ENCODE results near the gene GNG7.

The GNG7 gene

DNA sequence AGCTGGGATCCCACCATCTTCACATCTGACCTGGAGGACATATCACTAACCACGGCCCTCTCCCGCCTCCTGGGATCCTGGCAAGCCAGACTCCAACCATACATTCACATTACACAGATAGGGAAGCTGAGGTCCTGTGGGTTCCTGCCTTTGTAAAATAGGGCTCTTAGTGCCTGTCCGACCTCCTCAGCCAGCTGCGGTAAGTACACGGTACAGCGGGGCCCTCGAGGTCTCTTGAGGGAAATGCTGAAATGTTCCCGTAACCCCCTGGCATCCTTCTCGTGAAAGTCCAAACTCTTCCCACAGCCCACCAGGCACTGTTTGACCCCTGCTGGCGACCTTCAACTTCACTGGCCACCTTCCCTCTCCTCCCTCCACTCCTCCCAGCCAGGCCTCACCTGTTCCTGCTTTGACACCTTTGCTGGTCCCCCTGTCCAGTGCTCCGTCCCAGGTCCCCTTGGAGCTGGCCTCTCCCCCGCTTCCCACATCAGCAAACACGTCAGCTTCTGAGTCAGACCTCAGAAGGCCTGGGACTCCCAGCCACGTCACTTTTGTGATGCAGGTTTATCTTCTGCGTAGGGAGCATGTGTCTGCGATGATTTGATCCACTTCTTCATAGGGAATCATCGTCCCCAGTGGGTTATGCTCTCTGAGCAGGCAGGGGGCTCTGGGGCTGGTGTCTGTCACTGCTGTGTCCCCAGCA lies 8.8 kb upstream of the GNG7 start:
- H3K4me3 ChIP-seq (ENCODE audit: low read depth, low read length), result no peak overlapping the region
- TF ChIP-seq, protein P1, sequence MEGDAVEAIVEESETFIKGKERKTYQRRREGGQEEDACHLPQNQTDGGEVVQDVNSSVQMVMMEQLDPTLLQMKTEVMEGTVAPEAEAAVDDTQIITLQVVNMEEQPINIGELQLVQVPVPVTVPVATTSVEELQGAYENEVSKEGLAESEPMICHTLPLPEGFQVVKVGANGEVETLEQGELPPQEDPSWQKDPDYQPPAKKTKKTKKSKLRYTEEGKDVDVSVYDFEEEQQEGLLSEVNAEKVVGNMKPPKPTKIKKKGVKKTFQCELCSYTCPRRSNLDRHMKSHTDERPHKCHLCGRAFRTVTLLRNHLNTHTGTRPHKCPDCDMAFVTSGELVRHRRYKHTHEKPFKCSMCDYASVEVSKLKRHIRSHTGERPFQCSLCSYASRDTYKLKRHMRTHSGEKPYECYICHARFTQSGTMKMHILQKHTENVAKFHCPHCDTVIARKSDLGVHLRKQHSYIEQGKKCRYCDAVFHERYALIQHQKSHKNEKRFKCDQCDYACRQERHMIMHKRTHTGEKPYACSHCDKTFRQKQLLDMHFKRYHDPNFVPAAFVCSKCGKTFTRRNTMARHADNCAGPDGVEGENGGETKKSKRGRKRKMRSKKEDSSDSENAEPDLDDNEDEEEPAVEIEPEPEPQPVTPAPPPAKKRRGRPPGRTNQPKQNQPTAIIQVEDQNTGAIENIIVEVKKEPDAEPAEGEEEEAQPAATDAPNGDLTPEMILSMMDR (IDR thresholded peaks at IDR 0.05; ENCODE audit: low read depth, low read length, missing control alignments), result no peak
- in situ Hi-C loops (cut with HindIII; ENCODE audit: low sequenced_read_pairs), result no loop called here
- no peak for DNase-seq (ENCODE audit: low read depth)

DNA sequence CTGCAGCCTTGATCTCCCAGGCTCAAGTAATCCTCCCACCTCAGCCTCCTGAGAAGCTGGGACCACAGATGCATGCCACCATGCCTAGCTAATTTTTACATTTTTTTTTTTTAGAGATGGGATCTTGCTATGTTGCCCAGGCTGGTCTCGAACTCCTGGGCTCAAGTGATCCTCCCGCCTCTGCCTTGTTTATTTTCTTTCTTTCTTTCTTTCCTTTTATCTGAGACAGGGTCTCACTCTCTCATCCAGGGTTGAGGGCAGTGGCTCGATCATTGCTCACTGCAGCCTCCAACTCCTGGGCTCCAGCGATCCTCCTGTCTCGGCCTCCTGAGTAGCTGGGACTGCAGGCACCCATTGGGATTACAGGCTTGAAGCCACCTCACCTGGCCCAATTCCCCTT lies 3.8 kb upstream of the GNG7 start:
- in situ Hi-C loops (cut with HindIII; ENCODE audit: low sequenced_read_pairs), result no loop called here
- no peak for DNase-seq (ENCODE audit: low read depth)
- H3K4me3 ChIP-seq (ENCODE audit: low read depth, low read length), result no peak overlapping the region
- TF ChIP-seq, protein P1 (IDR thresholded peaks at IDR 0.05; ENCODE audit: low read depth, low read length, missing control alignments), result no peak

DNA sequence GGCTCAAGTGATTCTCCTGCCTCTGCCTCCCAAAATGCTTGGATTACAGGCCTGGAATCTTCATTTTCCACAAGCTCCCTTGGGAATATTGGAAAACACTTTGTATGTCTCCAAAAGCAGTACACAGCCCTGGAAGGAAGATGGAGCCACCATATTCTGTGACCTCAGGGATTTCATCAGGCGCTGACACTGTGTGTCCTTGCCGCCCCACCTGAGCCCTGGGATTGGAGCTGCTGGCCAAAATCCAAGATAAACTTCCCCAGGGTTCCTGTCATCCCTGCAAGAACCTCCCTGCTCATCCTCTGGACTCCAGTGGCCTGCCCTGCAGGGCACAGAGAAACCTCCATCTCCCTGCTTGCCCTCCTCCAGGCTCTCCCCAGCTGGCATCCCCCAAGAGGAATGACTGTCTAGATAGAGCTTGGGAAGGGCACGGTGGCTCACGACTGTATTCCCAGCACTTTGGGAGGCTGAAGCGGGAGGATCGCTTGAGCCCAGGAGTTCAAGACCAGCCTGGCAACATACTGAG lies 1.3 kb upstream of the GNG7 start:
- in situ Hi-C loops (cut with HindIII; ENCODE audit: low sequenced_read_pairs), result no loop called here
- DNase-seq (ENCODE audit: low read depth), result no peak
- H3K4me3 ChIP-seq (ENCODE audit: low read depth, low read length), result no peak overlapping the region
- TF ChIP-seq, protein P1 (IDR thresholded peaks at IDR 0.05; ENCODE audit: low read depth, low read length, missing control alignments), result no peak

DNA sequence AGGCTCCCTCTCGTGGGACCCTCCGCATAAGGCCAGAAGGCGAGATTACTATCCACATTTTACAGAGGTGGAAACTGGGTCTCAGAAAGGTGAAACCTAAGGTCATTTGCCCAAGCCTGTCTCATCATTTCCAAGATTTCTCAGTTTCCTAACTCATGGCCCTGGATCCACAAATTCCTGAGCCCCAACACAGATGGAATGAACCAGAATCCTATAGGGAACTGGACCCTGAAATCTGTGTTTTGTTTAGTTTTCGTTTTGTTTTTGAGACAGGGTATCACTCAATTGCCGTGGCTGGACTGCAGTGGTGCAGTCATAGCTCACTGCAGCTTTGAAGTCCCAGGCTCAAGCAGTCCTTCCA lies 563 bp upstream of the GNG7 start:
- no peak for DNase-seq (ENCODE audit: low read depth)
- in situ Hi-C loops (cut with HindIII; ENCODE audit: low sequenced_read_pairs), result no loop called here
- TF ChIP-seq, protein P1 (IDR thresholded peaks at IDR 0.05; ENCODE audit: low read depth, low read length, missing control alignments), result no peak
- H3K4me3 ChIP-seq (ENCODE audit: low read depth, low read length), result peak overlapping the region; percentile 6

DNA sequence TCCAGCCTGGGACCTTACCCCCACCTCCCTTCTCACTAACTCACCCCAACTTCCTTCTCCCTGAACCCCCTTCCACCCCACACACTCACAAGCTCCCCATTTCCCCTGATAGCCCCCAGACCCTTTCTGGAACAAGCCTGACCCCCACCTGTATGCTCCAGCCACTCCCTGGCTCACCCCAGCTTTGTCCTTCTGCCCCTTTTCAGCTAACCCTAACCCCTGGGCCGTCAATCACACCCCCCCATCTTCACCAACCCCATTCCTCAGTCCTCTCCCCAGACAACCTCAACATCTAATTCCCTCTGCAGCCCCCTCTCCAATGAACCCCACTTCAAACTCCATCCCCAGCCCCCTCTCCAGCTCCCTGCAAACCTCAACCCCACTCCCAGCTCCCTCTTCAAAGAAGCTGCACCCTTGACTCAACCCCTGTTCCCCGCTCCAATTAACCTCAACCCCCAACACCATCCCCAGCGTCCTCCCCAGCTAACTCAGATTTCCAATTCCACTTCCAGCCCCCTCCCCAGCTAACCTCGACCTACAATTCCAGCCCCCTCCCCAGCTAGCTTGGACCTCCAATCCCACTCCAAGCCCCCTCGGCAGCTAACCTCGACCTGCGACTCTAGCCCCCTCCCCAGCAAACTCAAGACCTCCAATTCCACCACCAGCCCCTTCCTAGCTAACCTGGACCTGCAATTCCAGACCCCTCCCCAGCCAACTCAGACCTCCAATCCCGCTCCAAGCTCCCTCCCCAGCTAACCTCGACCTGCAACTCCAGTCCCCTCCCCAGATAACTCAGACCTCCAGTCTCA lies 929 bp downstream of the GNG7 start:
- TF ChIP-seq, protein P1 (IDR thresholded peaks at IDR 0.05; ENCODE audit: low read depth, low read length, missing control alignments), result no peak
- in situ Hi-C loops (cut with HindIII; ENCODE audit: low sequenced_read_pairs), result no loop called here
- DNase-seq (ENCODE audit: low read depth), result no peak
- no peak overlapping the region for H3K4me3 ChIP-seq (ENCODE audit: low read depth, low read length)

DNA sequence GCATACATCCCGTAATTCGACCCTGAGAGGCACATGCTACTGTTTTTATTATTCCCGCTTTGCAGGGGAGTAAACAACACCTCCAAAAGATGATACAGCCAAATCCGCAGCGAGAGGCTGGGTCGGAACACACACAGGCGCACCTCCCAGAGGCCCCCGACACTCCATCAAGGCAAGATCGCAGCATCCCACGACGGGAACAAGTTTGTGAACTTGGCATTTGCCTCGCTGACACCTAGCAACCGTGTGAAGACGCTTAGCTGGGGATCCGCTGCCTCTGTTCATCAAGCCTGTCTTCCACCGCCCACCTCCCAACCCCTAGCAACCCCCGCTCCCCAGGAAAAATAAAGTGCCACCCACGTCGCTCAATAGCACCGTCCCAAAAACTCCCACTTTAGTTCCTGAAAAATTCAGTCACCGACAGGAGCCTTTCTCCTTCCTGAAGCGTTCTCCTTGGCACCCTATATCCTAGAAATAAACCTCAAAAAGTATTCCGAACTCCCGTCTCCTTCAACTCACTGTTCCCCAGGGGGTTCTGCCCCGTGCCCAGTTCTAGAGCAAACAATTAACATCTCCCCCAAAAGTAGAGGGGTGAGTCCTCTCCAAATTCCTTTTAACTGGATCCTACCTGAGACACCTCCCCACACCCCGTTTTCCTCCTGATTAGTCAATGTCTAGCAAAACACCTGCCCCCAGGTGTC lies 1.7 kb downstream of the GNG7 start:
- H3K4me3 ChIP-seq (ENCODE audit: low read depth, low read length), result no peak overlapping the region
- TF ChIP-seq, protein P1 (IDR thresholded peaks at IDR 0.05; ENCODE audit: low read depth, low read length, missing control alignments), result no peak
- in situ Hi-C loops (cut with HindIII; ENCODE audit: low sequenced_read_pairs), result no loop called here
- no peak for DNase-seq (ENCODE audit: low read depth)
